Lower leg skin (tissue), 4 donors: ENCODE data around the gene FZD1. TPM values are rescaled to one million over a fixed set of nuclear protein-coding genes. Genes with fewer than 3 reads are reported as not detected.

ENCODE experiments used
- DNase-seq, 2 donors: peaks; one replicate each; pipeline ENCODE4 v3.0.0-alpha.2; 2019; ENCODE audit warnings: low spot score in 2 of 2
- H3K4me3 ChIP-seq: fragments of 200-600 bp; sonication (generic); 2 replicates; pipeline ENCODE4 v1.5.1; 2017; ENCODE audit warnings: mild to moderate bottlenecking, low read depth; ENCODE audit not compliant: poor library complexity, severe bottlenecking
- CTCF ChIP-seq, 3 donors: fragments of 450-650 bp; IDR thresholded peaks; one replicate each; pipeline ENCODE4 v1.5.1; 2016; ENCODE audit warnings: antibody characterized with exemption in 3 of 3, mild to moderate bottlenecking in 3 of 3, moderate library complexity in 2 of 3
- POLR2A ChIP-seq, 2 donors: fragments of 450-650 bp; IDR thresholded peaks; one replicate each; pipeline ENCODE4 v1.6.1; 2016 to 2017; ENCODE audit warnings: antibody characterized with exemption in 2 of 2, mild to moderate bottlenecking in 1 of 2, moderate library complexity in 1 of 2
- WGBS, 2 donors: methylation state at CpG; one replicate each; pipeline ENCODE4 v1.1.5; 2018; 5-methylcytosine and 5-hydroxymethylcytosine counted together
- intact Hi-C: fragments of 100-400 bp; cut with DNase I; formaldehyde crosslinking; loops from one replicate; pipeline ENCODE4 v1.15.0; 2023; ENCODE audit warnings: low total_unique reads
- total RNA-seq, 4 donors: library from RNA; depleted of rRNA; stranded (reverse); fragments of >200 nt; gene quantifications; one replicate each; pipeline ENCODE4 v1.1.0, GENCODE V29; 2016

The FZD1 gene
- total RNA-seq, 4 donors from 2014 or later: 18.7 to 55.1 (median 33.9) TPM

GRCh38 chr7:91280185-91280584, 16.0 kb downstream of the FZD1 start:
- intact Hi-C loops: no loop called here
- TF ChIP-seq CTCF (IDR thresholded peaks at IDR 0.05) (no peak), POLR2A (IDR thresholded peaks at IDR 0.05) (no peak)
- 78 to 85% methylated on average over 1 of the region's 1 CpG for WGBS, 2 donors
- H3K4me3 ChIP-seq: no peak overlapping the region
- DNase-seq: no peak

- no peak overlapping the region for H3K4me3 ChIP-seq
- WGBS, 2 donors: 60 to 69% methylated on average over 1 of the region's 1 CpG
- DNase-seq: no peak
- no peak for TF ChIP-seq POLR2A (IDR thresholded peaks at IDR 0.05)
- TF ChIP-seq CTCF (IDR thresholded peaks at IDR 0.05): no peak
- intact Hi-C loops: no loop called here
These were observed 16.4 kb downstream of the FZD1 start for GRCh38 chr7:91280604-91281003.

GRCh38 chr7:91285696-91286355, 21.6 kb downstream of the FZD1 start:
- H3K4me3 ChIP-seq: no peak overlapping the region
- 61 to 66% methylated on average over 7 of the region's 7 CpGs for WGBS, 2 donors
- DNase-seq: no peak
- no peak for TF ChIP-seq CTCF (IDR thresholded peaks at IDR 0.05)
- no peak for TF ChIP-seq POLR2A (IDR thresholded peaks at IDR 0.05)
- intact Hi-C loops: no loop called here

- TF ChIP-seq CTCF (IDR thresholded peaks at IDR 0.05): no peak
- no peak for TF ChIP-seq POLR2A (IDR thresholded peaks at IDR 0.05)
- intact Hi-C loops: no loop called here
- H3K4me3 ChIP-seq: no peak overlapping the region
- no peak for DNase-seq
- 73 to 83% methylated on average over 6 of the region's 6 CpGs for WGBS, 2 donors
These were observed 22.2 kb downstream of the FZD1 start for GRCh38 chr7:91286432-91286831.

- TF ChIP-seq POLR2A (IDR thresholded peaks at IDR 0.05) (no peak), CTCF (IDR thresholded peaks at IDR 0.05) (no peak)
- H3K4me3 ChIP-seq: no peak overlapping the region
- 36 to 42% methylated on average over 4 of the region's 4 CpGs for WGBS, 2 donors
- intact Hi-C loops: no loop called here
- DNase-seq: no peak
These were observed 23.3 kb downstream of the FZD1 start for GRCh38 chr7:91287371-91288084.
